ENCODE measurements around the gene DHX30. TPM values are rescaled to one million over a fixed set of nuclear protein-coding genes. Genes with fewer than 3 reads are reported as not detected.

Gene DHX30
- total RNA-seq, 1 donor, result 59.4 TPM

DNA sequence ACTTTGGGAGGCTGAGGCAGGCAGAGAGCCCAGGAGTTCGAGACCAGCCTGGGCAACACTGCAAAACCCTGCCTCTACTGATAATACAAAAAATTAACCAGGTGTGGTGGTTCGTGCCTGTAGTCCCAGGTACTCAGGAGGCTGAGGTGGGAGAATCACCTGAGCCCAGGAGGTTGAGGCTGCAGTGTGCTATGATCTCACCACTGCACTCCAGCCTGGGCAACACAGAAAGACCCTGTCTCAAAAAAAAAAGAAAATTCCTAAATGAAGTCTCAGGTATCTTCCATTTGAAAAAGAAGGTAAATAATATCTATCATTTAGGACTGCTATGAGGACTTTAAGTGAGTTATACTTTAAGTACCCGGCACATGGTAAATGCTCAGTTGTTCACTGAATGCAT is 24.2 kb upstream of the DHX30 start:
- Histone ChIP-seq H3K4me1 (ENCODE audit: insufficient read depth, low read length) (peaks cover 14% of the 10 kb centered on the region), H3K4me3 (ENCODE audit: insufficient read depth, low read length) (no peak overlapping the region), H3K4me2 (ENCODE audit: insufficient read depth, low read length) (no peak overlapping the region), H3K79me2 (ENCODE audit: insufficient read depth, low read length) (peaks cover 75% of the 10 kb centered on the region), H3K27ac (ENCODE audit: low read depth, low read length) (no peak overlapping the region), H2AFZ (ENCODE audit: low read length) (no peak overlapping the region), H3K9me3 (ENCODE audit: low read depth, low read length) (no peaks in the 10 kb centered on the region), H4K20me1 (ENCODE audit: insufficient read depth, low read length) (peaks cover 13% of the 10 kb centered on the region), H3K27me3 (ENCODE audit: insufficient read depth, low read length) (no peaks in the 10 kb centered on the region), H3K36me3 (ENCODE audit: insufficient read depth, low read length) (no peaks in the 10 kb centered on the region)
- DNase-seq (ENCODE audit: insufficient read length, low spot score, missing footprints), result peak; percentile 6
- TF ChIP-seq, protein P1, sequence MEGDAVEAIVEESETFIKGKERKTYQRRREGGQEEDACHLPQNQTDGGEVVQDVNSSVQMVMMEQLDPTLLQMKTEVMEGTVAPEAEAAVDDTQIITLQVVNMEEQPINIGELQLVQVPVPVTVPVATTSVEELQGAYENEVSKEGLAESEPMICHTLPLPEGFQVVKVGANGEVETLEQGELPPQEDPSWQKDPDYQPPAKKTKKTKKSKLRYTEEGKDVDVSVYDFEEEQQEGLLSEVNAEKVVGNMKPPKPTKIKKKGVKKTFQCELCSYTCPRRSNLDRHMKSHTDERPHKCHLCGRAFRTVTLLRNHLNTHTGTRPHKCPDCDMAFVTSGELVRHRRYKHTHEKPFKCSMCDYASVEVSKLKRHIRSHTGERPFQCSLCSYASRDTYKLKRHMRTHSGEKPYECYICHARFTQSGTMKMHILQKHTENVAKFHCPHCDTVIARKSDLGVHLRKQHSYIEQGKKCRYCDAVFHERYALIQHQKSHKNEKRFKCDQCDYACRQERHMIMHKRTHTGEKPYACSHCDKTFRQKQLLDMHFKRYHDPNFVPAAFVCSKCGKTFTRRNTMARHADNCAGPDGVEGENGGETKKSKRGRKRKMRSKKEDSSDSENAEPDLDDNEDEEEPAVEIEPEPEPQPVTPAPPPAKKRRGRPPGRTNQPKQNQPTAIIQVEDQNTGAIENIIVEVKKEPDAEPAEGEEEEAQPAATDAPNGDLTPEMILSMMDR (IDR thresholded peaks at IDR 0.05; ENCODE audit: extremely low read depth, low read depth, low read length), result no peak

- peak; percentile 90 for DNase-seq (ENCODE audit: insufficient read length, low spot score, missing footprints)
- peaks cover 14% of the 10 kb centered on the region for H3K4me1 ChIP-seq (ENCODE audit: insufficient read depth, low read length)
Measured at GRCh38 chr3:47780741-47781684, 21.9 kb upstream of the DHX30 start.

GRCh38 chr3:47781685-47782445 is 21.1 kb upstream of the DHX30 start, which contains the start of gene SMARCC1:
TSS of gene SMARCC1 (minus strand) at chr3:47781893. CDS start at chr3:47781797, 96 bp downstream.
- H3K36me3 ChIP-seq (ENCODE audit: insufficient read depth, low read length), result no peaks in the 10 kb centered on the region
- H2AFZ ChIP-seq (ENCODE audit: low read length), result peak within 1 kb of the TSS; percentile 91
- peaks cover 14% of the 10 kb centered on the region for H3K4me1 ChIP-seq (ENCODE audit: insufficient read depth, low read length)
- peak within 1 kb of the TSS; percentile 79 for H3K4me2 ChIP-seq (ENCODE audit: insufficient read depth, low read length)
- peaks cover 7% of the 10 kb centered on the region for H4K20me1 ChIP-seq (ENCODE audit: insufficient read depth, low read length)
- peak within 1 kb of the TSS; percentile 97 for H3K4me3 ChIP-seq (ENCODE audit: insufficient read depth, low read length)
- peak within 1 kb of the TSS; percentile 76 for H3K27ac ChIP-seq (ENCODE audit: low read depth, low read length)
- peak; percentile 99 for DNase-seq (ENCODE audit: insufficient read length, low spot score, missing footprints)
- H3K9me3 ChIP-seq (ENCODE audit: low read depth, low read length), result no peaks in the 10 kb centered on the region
- H3K27me3 ChIP-seq (ENCODE audit: insufficient read depth, low read length), result no peaks in the 10 kb centered on the region
- H3K79me2 ChIP-seq (ENCODE audit: insufficient read depth, low read length), result peaks cover 46% of the 10 kb centered on the region
- TF ChIP-seq, protein P1 (IDR thresholded peaks at IDR 0.05; ENCODE audit: extremely low read depth, low read depth, low read length), result no peak

More at GRCh38 chr3:47780741-47781684, 21.9 kb upstream of the DHX30 start:
- peaks cover 54% of the 10 kb centered on the region for H3K79me2 ChIP-seq (ENCODE audit: insufficient read depth, low read length)
- TF ChIP-seq, protein P1 (IDR thresholded peaks at IDR 0.05; ENCODE audit: extremely low read depth, low read depth, low read length), result no peak
- H3K36me3 ChIP-seq (ENCODE audit: insufficient read depth, low read length), result no peaks in the 10 kb centered on the region
- peak overlapping the region; percentile 79 for H3K4me2 ChIP-seq (ENCODE audit: insufficient read depth, low read length)
- H3K9me3 ChIP-seq (ENCODE audit: low read depth, low read length), result no peaks in the 10 kb centered on the region
- peaks cover 10% of the 10 kb centered on the region for H4K20me1 ChIP-seq (ENCODE audit: insufficient read depth, low read length)
- H3K27ac ChIP-seq (ENCODE audit: low read depth, low read length), result peak overlapping the region; percentile 76
- peak overlapping the region; percentile 97 for H3K4me3 ChIP-seq (ENCODE audit: insufficient read depth, low read length)
- peak overlapping the region; percentile 91 for H2AFZ ChIP-seq (ENCODE audit: low read length)
- H3K27me3 ChIP-seq (ENCODE audit: insufficient read depth, low read length), result no peaks in the 10 kb centered on the region

Measured in osteoblast (primary cell).